Astrocyte of the cerebellum (primary cell): ENCODE results near the gene TM6SF1.

Source experiments
- DNase-seq: peaks from one replicate; pipeline ENCODE4 v3.0.0-alpha.2; 2011; ENCODE audit warnings: low read depth
- H3K4me3 ChIP-seq: 2 replicates; pipeline ENCODE4 v1.5.1; 2011; ENCODE audit warnings: mild to moderate bottlenecking, low read depth, low read length, moderate library complexity
- CTCF ChIP-seq: IDR thresholded peaks from 2 replicates; pipeline ENCODE4 v1.5.1; 2012; ENCODE audit warnings: low read length, low read depth, moderate library complexity, mild to moderate bottlenecking; ENCODE audit errors: missing control alignments
- in situ Hi-C: cut with HindIII; loops from 2 replicates; pipeline ENCODE4 v1.10.0; 2017; ENCODE audit warnings: low sequenced_read_pairs

TM6SF1 gene

DNA sequence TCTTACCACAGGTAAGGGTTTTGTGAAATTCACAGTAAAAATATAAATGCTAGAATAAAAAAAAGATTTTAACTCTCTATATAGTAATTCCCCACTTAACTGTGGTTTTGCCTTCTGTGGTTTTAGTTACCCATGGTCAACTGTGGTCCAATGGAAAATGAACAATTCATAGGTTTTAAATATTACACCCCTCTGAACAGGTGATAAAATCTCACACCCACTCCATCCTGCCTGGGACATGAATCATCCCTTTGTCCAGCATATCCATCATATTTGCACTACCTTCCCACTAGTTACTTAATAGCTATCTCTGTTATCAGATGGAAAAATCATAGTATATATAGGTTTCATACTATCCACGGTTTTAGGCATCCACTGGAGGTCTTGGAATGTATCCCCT is 50.9 kb downstream of the TM6SF1 start:
- in situ Hi-C loops = no loop called here
- no peak for TF ChIP-seq CTCF
- no peak for DNase-seq
- no peak overlapping the region for H3K4me3 ChIP-seq

GRCh38 chr15:83160741-83161140 is 53.3 kb downstream of the TM6SF1 start:
- H3K4me3 ChIP-seq = no peak overlapping the region
- in situ Hi-C loops = loop anchor here (5.0 kb wide), 1 partner anchor 38 kb away; no protein-coding TSS in a partner anchor
- TF ChIP-seq CTCF = no peak
- DNase-seq = no peak

DNA sequence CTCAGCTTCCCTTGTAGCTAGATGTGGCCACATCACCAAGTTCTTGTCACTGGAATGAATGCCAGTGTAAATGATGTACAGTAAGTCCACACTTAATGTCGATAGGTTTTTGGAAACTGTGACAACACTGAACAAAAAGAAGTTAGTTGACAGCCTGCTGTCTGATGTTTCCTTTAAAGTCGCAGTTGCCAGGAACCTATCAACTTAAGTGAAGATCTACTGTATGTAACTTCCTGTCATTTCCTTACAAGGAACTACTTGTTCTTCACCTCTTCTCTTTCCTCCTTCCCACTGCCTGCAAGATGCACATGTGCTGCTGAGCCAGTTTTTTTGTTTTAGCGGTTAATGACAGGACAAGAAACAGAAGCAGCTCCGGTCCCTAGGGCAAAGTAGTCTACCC is 55.6 kb downstream of the TM6SF1 start:
- TF ChIP-seq CTCF = no peak
- DNase-seq = no peak
- no peak overlapping the region for H3K4me3 ChIP-seq
- in situ Hi-C loops = loop anchor here (5.0 kb wide), 1 partner anchor 41 kb away; no protein-coding TSS in a partner anchor

DNA sequence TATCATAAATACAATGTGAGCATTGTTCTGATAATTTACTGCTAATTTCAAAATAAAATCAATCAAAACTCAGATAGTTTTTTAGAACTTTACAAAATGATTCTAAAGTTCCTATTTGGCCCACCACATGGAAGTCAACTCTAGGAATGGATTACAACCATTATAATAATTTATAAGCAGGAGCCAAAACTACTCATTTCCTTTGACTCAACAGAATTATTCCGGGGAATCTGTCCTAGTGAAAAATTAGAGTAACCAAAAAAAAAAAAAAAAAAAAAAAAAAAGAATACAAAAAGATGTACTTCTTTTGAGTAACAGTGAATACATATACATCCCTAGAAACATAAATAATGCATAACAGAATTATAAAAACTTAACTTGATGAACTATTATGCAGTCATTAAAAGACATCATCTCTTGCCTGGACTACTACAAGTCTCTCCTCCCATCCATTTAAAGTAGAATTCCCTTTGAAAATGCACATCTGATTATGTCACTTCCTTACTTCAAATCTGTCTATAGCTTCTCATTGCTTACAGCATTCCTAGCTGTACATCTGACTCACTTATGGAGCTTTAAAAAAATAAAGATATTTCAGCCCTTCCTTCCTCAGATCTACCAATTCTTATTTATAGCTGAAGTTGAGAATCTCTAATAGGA is 56.8 kb downstream of the TM6SF1 start:
- DNase-seq = no peak
- in situ Hi-C loops = loop anchor here (5.0 kb wide), 1 partner anchor 42 kb away; no protein-coding TSS in a partner anchor
- no peak overlapping the region for H3K4me3 ChIP-seq
- TF ChIP-seq CTCF = no peak

- in situ Hi-C loops = loop anchor here (5.0 kb wide), 1 partner anchor 43 kb away; no protein-coding TSS in a partner anchor
- DNase-seq = peak; percentile 19
- no peak for TF ChIP-seq CTCF
- no peak overlapping the region for H3K4me3 ChIP-seq
Observed at GRCh38 chr15:83164771-83165404, 57.4 kb downstream of the TM6SF1 start.

DNA sequence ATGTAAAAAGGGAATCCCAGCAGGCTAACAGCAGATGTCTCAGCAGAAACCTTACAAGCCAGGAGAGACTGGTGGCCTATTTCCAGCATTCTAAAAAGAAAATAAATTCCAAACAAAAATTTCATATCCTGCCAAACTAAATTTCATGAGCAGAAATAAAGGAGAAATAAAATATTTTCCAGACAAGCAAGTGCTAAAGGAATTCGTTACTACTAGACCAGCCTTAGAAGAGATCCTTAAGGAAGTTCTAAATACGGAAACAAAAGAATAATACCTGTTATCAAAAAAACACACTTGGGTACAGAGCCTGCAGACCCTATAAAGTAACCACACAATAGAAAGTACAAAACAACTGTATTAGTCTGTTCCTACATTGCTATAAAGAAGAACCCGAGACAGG is 58.8 kb downstream of the TM6SF1 start:
- no peak for DNase-seq
- no peak for TF ChIP-seq CTCF
- in situ Hi-C loops = no loop called here
- H3K4me3 ChIP-seq = no peak overlapping the region
